Breast epithelium (tissue), 3 donors: Measurements from ENCODE around the gene TNFRSF1A.

Experiments
- CTCF ChIP-seq, 3 donors: fragments of 450-650 bp; IDR thresholded peaks; one replicate each; pipeline ENCODE4 v1.5.1; 2016 to 2017; ENCODE audit warnings: antibody characterized with exemption in 3 of 3, mild to moderate bottlenecking in 3 of 3, moderate library complexity in 3 of 3
- POLR2A ChIP-seq: fragments of 450-650 bp; IDR thresholded peaks from one replicate; pipeline ENCODE4 v1.6.1; 2016; ENCODE audit warnings: antibody characterized with exemption, mild to moderate bottlenecking, moderate library complexity
- POLR2AphosphoS5 ChIP-seq, 3 donors: sonication (generic); formaldehyde crosslinking; IDR thresholded peaks; one replicate each; pipeline ENCODE4 v1.6.1; 2017; ENCODE audit warnings: antibody characterized with exemption in 3 of 3

DNA sequence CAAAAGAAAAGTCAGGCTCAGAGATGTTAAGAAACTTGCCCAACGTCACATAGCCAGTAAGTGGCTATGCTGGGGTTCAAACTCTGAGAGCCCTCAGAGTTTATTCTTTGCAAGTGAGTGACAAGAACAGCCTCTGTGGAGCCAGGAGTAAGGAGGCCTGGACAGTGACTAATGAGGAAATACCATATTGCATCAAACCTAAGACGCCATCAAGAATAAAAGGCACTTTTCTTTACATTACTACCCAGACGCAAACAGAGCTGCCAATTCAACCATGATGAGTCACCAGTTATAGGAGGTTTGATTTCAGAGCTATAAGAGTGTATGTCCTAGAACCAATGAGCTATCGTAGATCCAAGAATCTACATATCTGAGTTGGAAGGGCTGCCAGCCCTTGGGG, 9.4 kb downstream of the TNFRSF1A start:
- TF ChIP-seq CTCF (IDR thresholded peaks at IDR 0.05) (no peak), POLR2A (no peak), POLR2AphosphoS5 (IDR thresholded peaks at IDR 0.05) (no peak)
